Measurements from ENCODE around the gene ELAVL2.

ELAVL2 gene

DNA sequence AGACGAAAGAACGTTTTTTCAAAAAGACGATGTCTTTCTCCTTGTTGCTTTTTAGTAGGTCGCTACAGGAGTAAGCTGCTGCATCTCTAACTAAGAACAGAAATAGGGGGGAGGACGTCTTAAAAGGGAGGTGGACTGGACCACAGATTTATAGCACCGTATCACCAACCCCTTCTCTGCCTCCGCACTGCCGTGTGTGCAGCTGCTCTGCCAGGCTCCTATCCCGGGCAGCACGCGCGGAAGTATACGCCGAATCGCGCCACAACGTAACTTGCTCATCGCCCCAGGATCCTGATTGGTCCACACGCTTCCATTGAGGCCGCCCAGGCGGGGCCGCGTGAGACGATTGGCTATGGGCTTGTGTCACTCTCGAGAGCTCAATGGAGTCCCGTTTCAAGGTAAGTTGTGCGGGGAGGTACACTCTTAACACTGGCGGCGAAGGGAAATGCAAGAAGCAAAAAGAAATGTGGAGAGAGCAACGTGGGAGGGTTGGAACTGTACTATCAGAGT is at the start of gene ELAVL2:
TSS of gene ELAVL2 (minus strand) at position 121 of the 510 bp plus-strand sequence. CDS start 64,006 bp downstream, outside the sequence.
- DNase-seq: peak in 1 of 4 experiments; percentile 13

GRCh38 chr9:23858234-23858633 is 32.2 kb upstream of the ELAVL2 start:
- no peak for DNase-seq

DNA sequence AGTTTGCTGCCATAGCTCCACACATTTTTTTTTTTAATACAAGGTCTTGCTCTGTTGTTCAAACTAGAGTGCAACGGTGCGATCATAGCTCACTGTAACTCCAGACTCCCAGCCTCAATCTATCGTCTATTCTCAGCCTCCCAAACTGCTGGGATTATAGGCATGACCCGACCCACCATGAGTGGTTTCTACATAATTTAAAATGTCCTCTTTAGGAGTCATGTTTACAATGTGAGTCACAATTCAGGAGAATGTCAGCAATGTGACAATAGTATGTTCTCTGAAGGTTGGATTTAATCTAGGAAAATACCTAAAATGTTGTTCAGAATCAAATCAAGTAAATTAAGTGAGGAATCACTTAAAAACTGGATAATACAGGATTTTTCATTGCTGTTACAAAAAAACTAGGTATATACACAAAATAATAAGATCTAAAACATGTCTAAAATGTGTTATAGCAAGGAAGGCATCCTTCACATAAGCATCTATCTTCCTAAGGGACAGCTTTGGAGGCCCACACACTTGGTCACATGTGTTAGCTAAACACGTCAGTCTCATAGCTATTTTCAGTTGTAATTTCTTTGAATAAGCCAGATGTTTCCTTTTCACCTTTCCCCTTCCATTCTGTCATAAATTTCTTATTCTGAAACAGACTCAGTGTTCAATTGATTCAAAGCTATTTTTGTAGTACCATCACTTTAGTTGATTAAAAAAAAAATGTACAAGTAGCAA is 30.0 kb upstream of the ELAVL2 start:
- DNase-seq: no peak

DNA sequence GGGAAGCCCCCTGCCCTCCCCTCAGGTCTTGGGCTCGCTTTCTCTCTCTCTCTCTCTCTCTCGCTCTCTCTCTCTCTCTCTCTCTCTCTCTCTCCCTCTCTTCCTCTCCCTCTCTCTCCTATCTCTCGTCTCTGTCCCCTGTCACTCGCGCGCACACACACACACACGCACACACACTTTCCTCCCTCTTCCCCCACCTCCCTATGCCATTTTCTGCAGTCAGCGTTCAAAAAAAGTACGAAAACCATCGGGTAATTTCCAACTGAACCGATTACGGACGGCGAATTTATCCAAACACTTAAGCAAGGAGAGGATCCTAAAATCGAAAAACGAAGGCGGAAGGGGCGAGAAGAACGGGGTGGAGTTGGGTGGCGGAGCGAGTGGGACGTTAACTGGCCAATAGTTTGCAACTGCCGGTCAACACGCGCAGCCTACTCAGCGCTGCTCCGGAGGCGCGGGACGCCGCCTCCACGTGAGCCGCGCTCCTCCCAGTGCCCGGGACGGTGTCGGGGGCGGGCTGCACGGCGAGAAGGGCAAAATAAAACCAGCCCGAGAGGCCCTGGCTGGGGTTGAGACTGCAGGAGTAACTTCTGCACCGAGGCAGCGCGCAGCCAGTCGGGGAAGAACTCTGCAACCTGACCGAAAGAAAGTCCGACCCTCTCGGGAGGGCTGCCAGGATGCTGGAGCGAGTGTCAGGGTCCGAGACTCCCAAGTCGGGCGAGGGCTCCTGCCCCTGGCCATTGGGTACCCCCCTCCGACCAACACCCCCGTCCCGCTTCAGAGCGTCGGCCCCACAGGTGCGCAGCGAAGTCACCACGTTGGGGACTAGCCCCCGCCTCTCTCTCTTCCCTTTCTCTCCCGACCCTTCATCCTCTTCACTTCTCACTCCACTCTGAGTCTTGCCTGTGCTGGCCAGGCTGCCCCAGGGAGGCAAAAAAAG is 24.9 kb upstream of the ELAVL2 start:
- no peak for DNase-seq

DNA sequence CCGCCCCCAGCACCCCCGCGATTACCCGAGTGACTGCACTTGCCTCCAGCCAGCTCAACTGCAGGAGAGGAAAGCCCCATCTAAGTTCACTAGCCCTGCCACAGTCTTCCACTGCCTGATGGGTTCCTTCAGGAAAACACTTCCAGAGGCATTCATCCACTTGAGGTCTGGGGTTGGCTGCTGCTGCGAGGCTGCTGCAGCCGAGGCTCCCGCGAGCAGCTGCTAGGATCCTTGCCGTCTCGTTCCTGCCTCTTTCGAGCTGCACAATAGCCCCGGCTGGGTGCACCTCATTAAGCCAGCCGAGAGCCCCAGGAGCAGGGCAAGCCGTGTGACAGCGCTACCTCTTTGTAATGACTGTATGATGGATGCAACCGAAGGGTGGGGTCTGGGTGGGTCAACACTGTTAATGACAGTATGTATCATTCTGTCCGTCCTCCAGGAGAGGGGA is 24.2 kb upstream of the ELAVL2 start:
- DNase-seq: no peak

GRCh38 chr9:23849379-23850035 is 23.5 kb upstream of the ELAVL2 start:
- DNase-seq: no peak

DNA sequence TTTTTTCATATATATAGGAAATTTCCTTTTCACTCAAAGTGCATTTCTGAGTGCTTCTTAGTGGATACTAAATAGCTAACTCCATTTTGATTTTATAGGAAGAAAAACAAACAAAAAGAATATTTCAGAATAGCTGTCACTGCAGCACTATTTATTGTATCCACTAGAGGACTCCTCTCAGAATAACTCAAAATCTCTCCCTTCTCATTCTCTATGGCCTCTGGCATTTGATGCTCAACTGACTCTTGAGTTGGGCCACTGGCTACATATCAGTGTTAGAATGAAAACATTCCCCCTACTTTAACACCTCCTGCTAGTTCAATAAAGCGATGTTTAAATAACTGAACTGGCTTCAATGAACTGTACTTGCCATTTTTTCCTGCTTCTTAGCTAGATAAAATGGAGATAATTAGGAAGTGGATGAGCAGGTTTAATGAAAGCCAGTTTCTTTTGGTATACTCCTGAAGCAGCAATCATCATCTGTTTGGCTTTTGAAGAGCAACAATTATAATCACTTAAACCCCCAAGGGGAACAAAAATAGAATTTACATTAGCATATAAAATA is 16.6 kb upstream of the ELAVL2 start:
- DNase-seq: no peak

DNA sequence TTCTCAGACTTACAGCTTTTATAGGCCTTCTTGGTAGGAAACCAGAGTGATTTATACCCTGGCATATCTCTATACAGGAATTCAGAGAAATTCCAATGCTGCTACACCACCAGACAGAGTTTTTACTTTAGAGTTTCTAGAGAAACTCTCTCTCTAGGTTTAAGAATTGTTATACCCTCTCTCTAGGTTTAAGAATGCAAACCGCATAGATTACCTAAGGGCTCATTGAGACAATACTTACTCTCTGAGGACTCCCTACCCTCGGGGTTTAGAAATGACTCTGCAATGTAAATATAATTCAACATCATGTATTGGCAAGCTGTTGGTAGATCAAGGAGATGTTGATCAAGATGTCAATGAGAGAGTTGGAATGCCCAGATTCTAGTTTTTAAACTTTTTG is 15.3 kb upstream of the ELAVL2 start:
- no peak for DNase-seq

DNA sequence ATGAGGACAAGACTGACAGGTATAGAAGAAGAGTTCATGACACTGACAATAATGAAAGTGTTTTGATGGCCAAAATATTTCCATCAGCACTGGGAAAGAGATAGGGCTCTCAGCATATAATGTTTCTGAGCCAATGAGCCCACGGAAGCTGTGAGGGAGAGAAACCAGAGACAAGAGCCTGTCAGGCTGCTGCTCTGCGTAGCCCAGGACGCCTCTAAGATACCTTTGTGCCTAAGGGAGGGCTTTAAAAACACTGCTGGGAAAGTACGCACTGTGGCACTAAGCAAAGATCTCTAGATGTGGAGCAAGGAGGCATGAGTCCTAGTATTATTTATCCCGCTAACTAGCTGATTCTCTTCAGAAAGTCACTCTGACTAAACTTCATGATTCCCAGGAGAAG is 11.0 kb upstream of the ELAVL2 start:
- DNase-seq: no peak

DNA sequence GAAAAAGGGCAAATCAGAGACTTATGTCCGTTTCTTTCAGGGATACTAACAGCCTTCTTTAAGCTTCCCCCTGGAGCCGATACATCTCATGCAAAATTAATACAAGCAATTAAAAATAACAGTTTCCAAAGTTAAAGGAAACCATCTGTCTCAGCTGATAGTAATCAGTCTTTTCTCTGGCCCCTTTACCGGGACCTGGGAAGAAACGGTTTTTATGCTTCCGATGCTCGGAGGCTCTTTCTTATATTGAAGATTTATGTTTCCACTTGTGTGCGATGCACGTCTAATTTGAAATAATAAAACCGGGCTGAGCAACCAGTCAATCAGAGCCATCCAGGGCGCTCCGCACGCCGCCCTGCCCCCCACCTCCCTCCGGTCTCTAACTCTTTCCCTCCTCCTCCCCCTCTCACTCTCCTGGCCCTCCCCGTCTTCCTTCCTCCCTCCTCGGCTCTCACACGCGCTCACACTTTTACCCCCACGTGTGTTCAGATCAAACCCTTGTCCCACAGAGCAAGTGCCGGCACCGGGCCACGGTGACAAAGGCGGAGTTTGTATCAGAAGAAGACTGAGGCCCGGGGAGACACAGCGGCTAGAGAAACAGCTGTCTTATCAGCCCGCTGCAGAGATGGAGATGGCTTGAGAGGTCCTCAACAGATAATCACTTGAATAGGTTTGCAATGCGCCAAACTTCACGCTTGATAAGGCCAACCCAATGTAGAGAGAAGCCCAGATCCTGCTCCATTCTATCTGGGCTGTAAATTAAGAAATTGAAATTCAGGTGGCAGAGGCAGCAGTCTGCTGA is 5.1 kb upstream of the ELAVL2 start:
- no peak for DNase-seq

DNA sequence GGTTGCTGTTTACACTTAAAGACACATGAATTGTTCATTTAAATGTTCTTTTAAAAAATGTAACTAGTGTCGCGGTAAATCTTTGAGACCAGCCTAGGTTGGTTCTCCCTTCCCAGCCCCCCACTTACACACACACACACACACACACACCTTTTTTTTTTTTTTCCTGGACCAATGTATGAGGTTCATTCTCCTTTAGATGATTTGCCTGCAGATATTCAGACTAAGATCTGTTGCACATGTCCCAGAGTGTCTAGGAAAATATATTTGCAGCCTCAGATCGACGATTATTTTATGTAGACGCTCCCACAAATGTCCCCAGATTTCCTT is 4.4 kb upstream of the ELAVL2 start:
- no peak for DNase-seq

- no peak for DNase-seq
These were observed 3.8 kb upstream of the ELAVL2 start for GRCh38 chr9:23829580-23830475.

GRCh38 chr9:23825700-23826099 is 340 bp downstream of the ELAVL2 start:
- DNase-seq: no peak

DNA sequence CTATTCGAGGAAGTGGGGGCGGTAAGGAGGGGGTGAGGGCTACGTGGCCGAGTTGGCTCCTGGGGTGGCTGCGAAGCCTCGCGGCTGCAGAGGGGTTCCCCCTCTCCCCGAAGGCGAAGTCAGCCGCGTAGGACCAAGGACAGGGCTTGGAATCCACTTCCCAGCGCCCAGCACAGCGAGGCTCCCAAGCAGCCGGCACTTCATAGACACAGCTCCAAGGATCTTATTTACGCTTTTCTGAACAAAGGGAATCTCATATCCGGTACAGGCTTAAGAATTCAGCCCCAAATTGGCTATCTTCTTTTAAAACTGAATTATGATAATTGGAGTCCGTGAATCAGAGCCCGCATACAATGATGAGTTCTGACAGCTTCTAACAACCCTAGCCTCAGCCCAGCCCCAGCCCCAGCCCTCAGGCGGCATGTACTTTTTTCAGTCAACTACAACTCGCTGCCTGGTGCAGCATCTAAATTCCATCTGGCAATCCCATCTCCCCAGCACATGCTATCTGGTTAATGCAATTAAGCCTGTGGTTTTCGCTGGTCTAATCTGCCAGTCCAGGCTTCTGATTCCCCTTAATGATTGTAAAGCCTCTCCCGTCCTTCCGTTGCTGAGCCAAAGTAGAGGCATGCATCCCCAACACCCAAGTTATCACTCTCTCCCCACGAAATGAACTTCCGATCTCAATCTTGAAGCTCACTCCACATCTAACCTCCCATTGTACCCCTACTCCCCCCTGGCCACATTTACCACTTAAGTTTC is 1.0 kb downstream of the ELAVL2 start:
- DNase-seq: no peak

DNA sequence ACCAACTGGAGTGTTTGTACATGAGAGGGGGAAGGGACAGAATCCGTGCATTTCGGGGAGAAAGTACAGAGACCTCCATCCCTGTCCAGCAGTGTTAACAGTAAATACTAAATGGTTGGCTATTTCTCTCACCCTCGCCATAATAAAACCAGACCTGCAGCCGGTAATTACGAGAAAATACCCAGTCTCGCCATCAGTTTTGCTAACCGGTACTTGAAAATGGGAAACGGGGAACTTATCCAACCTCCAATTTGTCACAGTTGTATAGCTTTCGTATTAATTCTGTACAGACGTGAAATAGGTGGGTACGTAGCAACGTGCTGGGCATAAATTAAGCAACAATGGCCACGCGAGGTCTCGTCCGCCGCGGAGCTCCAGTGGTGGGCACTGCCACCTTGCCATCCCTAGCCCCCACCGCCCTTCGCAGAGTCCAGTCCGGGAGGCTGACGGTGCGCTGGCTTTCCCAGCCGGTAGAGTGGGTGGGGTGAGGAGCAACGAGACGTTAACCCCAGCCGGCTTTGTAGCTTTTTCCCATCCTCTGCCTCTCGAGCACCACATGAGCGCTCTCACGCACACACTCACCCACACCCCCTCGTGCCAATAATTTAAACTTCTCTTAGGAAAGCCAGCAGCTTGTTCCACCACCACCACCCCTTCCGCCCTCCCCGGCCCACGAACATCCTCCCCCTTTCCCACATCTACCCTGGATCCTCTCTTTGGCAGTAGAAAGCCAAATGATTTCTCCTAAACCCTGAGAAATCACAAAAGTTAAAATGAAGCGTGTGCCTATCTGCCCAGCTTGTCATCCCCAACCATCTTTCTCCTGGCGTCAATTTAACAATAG is 1.8 kb downstream of the ELAVL2 start:
- DNase-seq: no peak

- DNase-seq: no peak
These were observed 2.8 kb downstream of the ELAVL2 start for GRCh38 chr9:23823269-23823668.

GRCh38 chr9:23822261-23823169 is 3.5 kb downstream of the ELAVL2 start:
- DNase-seq: no peak
